HepG2 (cell line): ENCODE results near the gene TANC1. TPM values are rescaled to one million over a fixed set of nuclear protein-coding genes. Genes with fewer than 3 reads are reported as not detected.

Experiments
- ATAC-seq: fragments of 200-7000 bp; cut with Tn5 transposase; 3 replicates; pipeline ENCODE4 v1.9.1; 2020; ENCODE audit warnings: mild to moderate bottlenecking, moderate library complexity
- BruUV-seq: library from RNA; stranded (reverse); fragments of 400-500 nt; replicated peaks from 2 replicates; lab custom pipeline; 2021; lab: Mats Ljungman, UMichigan
- CTCF ChIA-PET: fragments of 300-600 bp; formaldehyde crosslinking; extraction: SDS; loops from one replicate; lab custom pipeline; 2021; ENCODE audit warnings: low total read pairs, inconsistent platforms, low intra/inter-chr PET ratio; lab: Yijun Ruan, JAX
- POLR2A ChIA-PET: fragments of 350-600 bp; sonication (Branson Sonifier 250); formaldehyde crosslinking; loops from one replicate; lab custom pipeline; 2020; ENCODE audit warnings: antibody characterized with exemption, inconsistent platforms; lab: Yijun Ruan, JAX
- DNase-seq: peaks from one replicate; pipeline ENCODE4 v3.0.0-alpha.2; 2015; ENCODE audit warnings: low spot score
- FAIRE-seq: peaks from 3 replicates; lab custom pipeline; 2011; peaks lifted over from hg19 to GRCh38; lab: Jason Lieb, UNC
- H2AFZ ChIP-seq: one replicate; pipeline ENCODE4 v1.6.1; 2011; ENCODE audit warnings: low read length, inconsistent platforms
- H3K27ac ChIP-seq: fragments of 300-600 bp; 3 replicates; pipeline ENCODE4 v1.8.0; 2011; ENCODE audit warnings: mixed run types, mild to moderate bottlenecking, mixed read lengths, low read length, inconsistent platforms; ENCODE audit not compliant: insufficient read depth; ENCODE audit errors: extremely low read length
- H3K27me3 ChIP-seq, 2 experiments: fragments of 200-600 bp in 1 of 2; 2 replicates in 1 of 2; 3 replicates in 1 of 2; pipeline versions ENCODE4 v1.6.0 to v1.8.0; 2011; ENCODE audit warnings: low read length in 2 of 2, mild to moderate bottlenecking in 2 of 2, moderate library complexity in 2 of 2, inconsistent platforms in 1 of 2; ENCODE audit not compliant: insufficient read depth in 2 of 2, control insufficient read depth in 1 of 2
- H3K36me3 ChIP-seq, 2 experiments: fragments of 200-600 bp in 1 of 2; replicated peaks in 1 of 2; 2 replicates in 1 of 2; 3 replicates in 1 of 2; pipeline versions ENCODE4 v1.5.1 to v1.8.0; 2011; ENCODE audit warnings: low read length in 2 of 2, inconsistent platforms in 1 of 2; ENCODE audit not compliant: insufficient read depth in 2 of 2, control insufficient read depth in 1 of 2
- H3K4me1 ChIP-seq: 2 replicates; pipeline ENCODE4 v1.5.1; 2012; ENCODE audit warnings: low read length, inconsistent platforms; ENCODE audit not compliant: insufficient read depth
- H3K4me2 ChIP-seq: 2 replicates; pipeline ENCODE4 v1.6.0; 2011; ENCODE audit warnings: low read depth, low read length, inconsistent platforms
- H3K4me3 ChIP-seq, 3 experiments: fragments of 200-600 bp in 1 of 3; sonication (generic), shearing (Covaris generic) in 1 of 3; replicated peaks in 1 of 3; 2 replicates each; pipeline ENCODE4 v1.5.1; 2011 to 2016; ENCODE audit warnings: low read length in 3 of 3, inconsistent platforms in 2 of 3, low read depth in 2 of 3, mild to moderate bottlenecking in 2 of 3, control low read depth in 1 of 3, mixed read lengths in 1 of 3; ENCODE audit not compliant: insufficient read depth in 1 of 3
- H3K79me2 ChIP-seq: one replicate; pipeline ENCODE4 v1.6.1; 2011; ENCODE audit warnings: low read length, inconsistent platforms; ENCODE audit not compliant: insufficient read depth
- H3K9ac ChIP-seq: 2 replicates; pipeline ENCODE4 v1.6.0; 2011; ENCODE audit warnings: mild to moderate bottlenecking, low read depth, low read length, inconsistent platforms; ENCODE audit not compliant: insufficient read depth
- H3K9me3 ChIP-seq: 2 replicates; pipeline ENCODE4 v1.5.1; 2012; ENCODE audit warnings: mild to moderate bottlenecking, low read length
- H4K20me1 ChIP-seq: 2 replicates; pipeline ENCODE4 v1.6.0; 2011; ENCODE audit warnings: inconsistent platforms, mild to moderate bottlenecking, low read length, moderate library complexity; ENCODE audit not compliant: insufficient read depth
- BORCS8-MEF2B ChIP-seq: sonication (generic); formaldehyde crosslinking; IDR thresholded peaks from 2 replicates; pipeline ENCODE4 v1.8.0; 2022; ENCODE audit warnings: mild to moderate bottlenecking, missing genetic modification reagents
- CBX1 ChIP-seq: IDR thresholded peaks from one replicate; pipeline ENCODE4 v1.6.1; 2016; ENCODE audit warnings: antibody characterized with exemption, low read depth
- FOXK2 ChIP-seq: fragments of 450-650 bp; IDR thresholded peaks from 2 replicates; pipeline ENCODE4 v1.6.1; 2016
- IKZF1 ChIP-seq: fragments of 450-650 bp; IDR thresholded peaks from 2 replicates; pipeline ENCODE4 v1.7.1; 2016
- KDM1A ChIP-seq: IDR thresholded peaks from 2 replicates; pipeline ENCODE4 v1.6.1; 2016; ENCODE audit warnings: missing compliant biosample characterization
- LBX2 ChIP-seq: sonication (generic); formaldehyde crosslinking; IDR thresholded peaks from 2 replicates; pipeline ENCODE4 v1.5.0; 2020; ENCODE audit warnings: missing genetic modification reagents, mild to moderate bottlenecking, borderline replicate concordance
- MLLT10 ChIP-seq: sonication (generic); formaldehyde crosslinking; IDR thresholded peaks from 2 replicates; pipeline ENCODE4 v1.4.0; 2020; ENCODE audit warnings: missing genetic modification reagents
- SAFB2 ChIP-seq: sonication (generic); formaldehyde crosslinking; IDR thresholded peaks from 2 replicates; pipeline ENCODE4 v1.5.1; 2020; ENCODE audit warnings: missing genetic modification reagents, low read depth, mild to moderate bottlenecking, borderline replicate concordance
- SNAPC2 ChIP-seq: sonication (generic); formaldehyde crosslinking; IDR thresholded peaks from 2 replicates; pipeline ENCODE4 v1.8.1; 2022; ENCODE audit warnings: mild to moderate bottlenecking, missing genetic modification reagents
- TEAD2 ChIP-seq: sonication (generic); formaldehyde crosslinking; IDR thresholded peaks from 2 replicates; pipeline ENCODE4 v1.9.0; 2021; ENCODE audit warnings: missing genetic modification reagents
- U2AF2 ChIP-seq: fragments of 200-400 bp; formaldehyde crosslinking; IDR thresholded peaks from 2 replicates; pipeline ENCODE4 v1.6.1; 2017; ENCODE audit warnings: low read depth, mild to moderate bottlenecking, low read length
- ZNF317 ChIP-seq: sonication (generic); formaldehyde crosslinking; IDR thresholded peaks from 2 replicates; pipeline ENCODE4 v1.5.0; 2020; ENCODE audit warnings: mild to moderate bottlenecking, missing genetic modification reagents
- ZNF326 ChIP-seq: sonication (generic); formaldehyde crosslinking; IDR thresholded peaks from 2 replicates; pipeline ENCODE4 v1.4.0; 2020; ENCODE audit warnings: missing genetic modification reagents, borderline replicate concordance
- WGBS: methylation state at CpG from one replicate; pipeline ENCODE4 v1.1.6; 2017; ENCODE audit warnings: low lambda C conversion rate; 5-methylcytosine and 5-hydroxymethylcytosine counted together
- in situ Hi-C: cut with HindIII; loops from 2 replicates; pipeline ENCODE4 v1.10.0; 2017; ENCODE audit warnings: low pct_unique_long_range_greater_than_20kb; ENCODE audit not compliant: extremely low pct_ligation_motif_present
- intact Hi-C: fragments of 100-400 bp; cut with micrococcal nuclease; formaldehyde crosslinking; loops from one replicate; pipeline ENCODE4 v1.10.0; 2022; ENCODE audit not compliant: unreplicated experiment
- polyA plus RNA-seq, 8 experiments: library from polyadenylated mRNA; depleted of rRNA in 3 of 8; stranded (reverse) in 7 of 8; unstranded in 1 of 8; fragments of >200 nt; fragmentation: Illumina TruSeq in 4 of 8; extraction: Trizol in 4 of 8; gene quantifications; 2 replicates each; pipeline versions ENCODE4 v1.2.1 to v1.2.3, GENCODE V29; 2011 to 2016; ENCODE audit warnings: low read depth in 4 of 8, missing spikeins in 1 of 8, mixed read lengths in 1 of 8; ENCODE audit not compliant: insufficient read depth in 1 of 8
- total RNA-seq, 5 experiments: library from RNA; depleted of rRNA; stranded (reverse); fragments of >200 nt; fragmentation: Illumina TruSeq; extraction: Trizol; gene quantifications; 2 replicates each; pipeline ENCODE4 v1.2.3, GENCODE V29; 2016; ENCODE audit warnings: low read depth in 1 of 5

The TANC1 gene
- total and polyA plus RNA-seq, 2 of the 13 experiments (the other 11 are each of a cell fraction or from before 2014, with no cell fraction given) = 2.3 to 5.6 TPM

GRCh38 chr2:159134979-159135378, 166.5 kb downstream of the TANC1 start:
- ChIA-PET CTCF (no interaction called here), POLR2A (no interaction called here)
- Histone ChIP-seq H3K4me3 (no peak overlapping the region), H2AFZ (no peak overlapping the region), H3K79me2 (no peaks in the 10 kb centered on the region), H3K36me3 (no peaks in the 10 kb centered on the region), H3K9me3 (no peaks in the 10 kb centered on the region), H3K27me3 (no peaks in the 10 kb centered on the region), H3K4me2 (no peak overlapping the region), H3K27ac (no peak overlapping the region), H3K9ac (no peak overlapping the region), H4K20me1 (no peaks in the 10 kb centered on the region), H3K4me1 (no peaks in the 10 kb centered on the region)
- DNase-seq = no peak
- no TSS peak for BruUV-seq
- no peak for FAIRE-seq
- ATAC-seq = no peak
- TF ChIP-seq FOXK2 (no peak), SNAPC2 (CRISPR knock-in tag) (no peak), MLLT10 (CRISPR knock-in tag) (no peak), IKZF1 (no peak), LBX2 (CRISPR knock-in tag) (no peak), TEAD2 (CRISPR knock-in tag) (no peak), KDM1A (no peak), BORCS8-MEF2B (CRISPR knock-in tag) (no peak), SAFB2 (CRISPR knock-in tag) (no peak), ZNF317 (CRISPR knock-in tag) (no peak), ZNF326 (CRISPR knock-in tag) (no peak), U2AF2 (no peak), CBX1 (no peak)
- intact Hi-C loops (no loop called here), in situ Hi-C loops (no loop called here)
- WGBS = 84% methylated on average over 3 of the region's 3 CpGs
